ENCODE measurements around the gene PSMD7. TPM values are rescaled to one million over a fixed set of nuclear protein-coding genes. Genes with fewer than 3 reads are reported as not detected.
A peak's percentile ranks its signal among the peaks of the same experiment; 100 is the strongest.
"Not testable (repeated sequence)": the region's sequence is repeated elsewhere in the genome, so short reads cannot be mapped to it uniquely, and the experiment has no call there.

PSMD7 gene
- total RNA-seq, 1 donor from 2014 or later: 64.9 TPM

- intact Hi-C loops (cut with DNase I): no loop called here
- ATAC-seq (no peak), DNase-seq (ENCODE audit: low spot score) (no peak)
These were observed 5.4 kb upstream of the PSMD7 start for GRCh38 chr16:74291176-74291575.

- DNase-seq (ENCODE audit: low spot score): no peak
- intact Hi-C loops (cut with DNase I): no loop called here
- no peak for ATAC-seq
These were observed 4.9 kb upstream of the PSMD7 start for GRCh38 chr16:74291577-74292208.

GRCh38 chr16:74296104-74296431 is 546 bp upstream of the PSMD7 start:
- no peak for ATAC-seq
- no peak for DNase-seq (ENCODE audit: low spot score)
- intact Hi-C loops (cut with DNase I): no loop called here

- DNase-seq (ENCODE audit: low spot score): peak; percentile 64
- intact Hi-C loops (cut with DNase I): no loop called here
These were observed 591 bp downstream of the PSMD7 start for GRCh38 chr16:74297145-74297665.

GRCh38 chr16:74298104-74298503 is 1.5 kb downstream of the PSMD7 start:
- no peak for DNase-seq (ENCODE audit: low spot score)
- intact Hi-C loops (cut with DNase I): no loop called here
- no peak for ATAC-seq

More at GRCh38 chr16:74297145-74297665, 591 bp downstream of the PSMD7 start:
- peak; percentile 11 for ATAC-seq

GRCh38 chr16:74302341-74302740 is 5.7 kb downstream of the PSMD7 start:
- ATAC-seq (no peak), DNase-seq (ENCODE audit: low spot score) (no peak)
- intact Hi-C loops (cut with DNase I): no loop called here

- intact Hi-C loops (cut with DNase I): no loop called here
- DNase-seq (ENCODE audit: low spot score) (no peak), ATAC-seq (no peak)
These were observed 7.7 kb downstream of the PSMD7 start for GRCh38 chr16:74304164-74304834.

GRCh38 chr16:74304835-74305176 is 8.2 kb downstream of the PSMD7 start:
- intact Hi-C loops (cut with DNase I): no loop called here
- ATAC-seq (no peak), DNase-seq (ENCODE audit: low spot score) (no peak)

- no peak for DNase-seq (ENCODE audit: low spot score)
- no peak for ATAC-seq
- intact Hi-C loops (cut with DNase I): no loop called here
These were observed 8.7 kb downstream of the PSMD7 start for GRCh38 chr16:74305281-74305680.

- intact Hi-C loops (cut with DNase I): no loop called here
- no peak for DNase-seq (ENCODE audit: low spot score)
- ATAC-seq: no peak
These were observed 9.6 kb downstream of the PSMD7 start for GRCh38 chr16:74305978-74306784.

GRCh38 chr16:74307383-74307782 is 10.8 kb downstream of the PSMD7 start:
- no peak for ATAC-seq
- DNase-seq (ENCODE audit: low spot score): no peak
- intact Hi-C loops (cut with DNase I): no loop called here

GRCh38 chr16:74309789-74310781 is 13.5 kb downstream of the PSMD7 start:
- DNase-seq (ENCODE audit: low spot score): no peak
- ATAC-seq: peak; percentile 36
- intact Hi-C loops (cut with DNase I): no loop called here

GRCh38 chr16:74315059-74315458 is 18.4 kb downstream of the PSMD7 start:
- ATAC-seq: no peak
- no peak for DNase-seq (ENCODE audit: low spot score)
- intact Hi-C loops (cut with DNase I): no loop called here

GRCh38 chr16:74320707-74321106 is 24.1 kb downstream of the PSMD7 start:
- intact Hi-C loops (cut with DNase I): no loop called here
- DNase-seq (ENCODE audit: low spot score) (no peak), ATAC-seq (peak; percentile 44)

GRCh38 chr16:74321356-74321755 is 24.7 kb downstream of the PSMD7 start:
- DNase-seq (ENCODE audit: low spot score): no peak
- peak; percentile 64 for ATAC-seq
- intact Hi-C loops (cut with DNase I): no loop called here

GRCh38 chr16:74322301-74322710 is 25.7 kb downstream of the PSMD7 start:
- ATAC-seq (no peak), DNase-seq (ENCODE audit: low spot score) (no peak)
- intact Hi-C loops (cut with DNase I): no loop called here

GRCh38 chr16:74324777-74325176 is 28.2 kb downstream of the PSMD7 start:
- DNase-seq (ENCODE audit: low spot score); ATAC-seq; intact Hi-C loops (cut with DNase I): not testable (repeated sequence)

- DNase-seq (ENCODE audit: low spot score) (no peak), ATAC-seq (no peak)
- intact Hi-C loops (cut with DNase I): no loop called here
These were observed 29.0 kb downstream of the PSMD7 start for GRCh38 chr16:74325641-74326040.

- ATAC-seq; DNase-seq (ENCODE audit: low spot score); intact Hi-C loops (cut with DNase I): not testable (repeated sequence)
These were observed 31.7 kb downstream of the PSMD7 start for GRCh38 chr16:74328346-74328745.
